OCI-LY7 (cell line): ENCODE results near the gene FMNL2.

Experiments used
- CTCF ChIP-seq: fragments of 200-600 bp; sonication (generic); conservative IDR thresholded peaks from 2 replicates; pipeline ENCODE4 v1.5.1; 2014; ENCODE audit warnings: mild to moderate bottlenecking, antibody characterized with exemption, low read length, moderate library complexity, mixed read lengths
- EZH2phosphoT487 ChIP-seq: fragments of 200-600 bp; sonication (generic); IDR thresholded peaks from 2 replicates; pipeline ENCODE4 v1.6.1; 2018; ENCODE audit warnings: low read depth, borderline replicate concordance, mild to moderate bottlenecking, mixed run types, antibody characterized with exemption, low read length, moderate library complexity, mixed read lengths

DNA sequence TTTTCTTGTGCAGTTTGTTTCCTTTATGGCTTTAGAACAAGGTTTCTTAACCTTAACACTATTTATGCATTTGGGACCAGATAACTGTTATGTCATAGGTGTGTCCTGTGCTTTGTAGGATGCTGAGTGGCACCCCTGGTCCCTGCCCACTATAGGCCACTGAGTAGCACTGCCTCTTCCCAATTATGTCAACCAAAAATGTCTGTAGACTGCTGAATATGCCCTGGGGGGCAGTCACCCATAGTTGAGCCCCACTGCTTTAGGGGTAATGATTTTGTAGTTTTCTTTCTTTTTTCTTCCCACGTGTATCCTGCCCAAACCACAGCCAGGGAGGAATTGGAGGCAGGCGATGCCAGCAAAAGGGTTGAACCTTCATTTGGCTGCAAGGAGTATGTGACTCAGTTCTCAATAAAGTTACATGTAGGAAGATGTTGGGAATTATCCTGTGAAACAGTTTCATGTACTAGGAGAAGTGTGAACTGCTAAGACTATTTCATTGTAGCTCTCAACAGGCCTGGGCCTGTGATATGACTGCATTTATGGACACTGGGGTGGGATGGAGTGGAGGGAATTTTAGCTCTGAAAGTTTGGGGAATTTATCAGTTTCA lies 65.7 kb downstream of the FMNL2 start:
- TF ChIP-seq CTCF (no peak), EZH2phosphoT487 (no peak)
